AML-193 (cell line): ENCODE data around the gene NFKB1.
"Not testable (repeated sequence)": the region's sequence is repeated elsewhere in the genome, so short reads cannot be mapped to it uniquely, and the experiment has no call there.

Source experiments
- DNase-seq, 2 experiments: peaks; one replicate each; lab custom pipeline; 2025; lab: John Stamatoyannopoulos, UW

Gene NFKB1

GRCh38 chr4:102565696-102566095 lies 64.5 kb downstream of the NFKB1 start:
- no peak for DNase-seq

DNA sequence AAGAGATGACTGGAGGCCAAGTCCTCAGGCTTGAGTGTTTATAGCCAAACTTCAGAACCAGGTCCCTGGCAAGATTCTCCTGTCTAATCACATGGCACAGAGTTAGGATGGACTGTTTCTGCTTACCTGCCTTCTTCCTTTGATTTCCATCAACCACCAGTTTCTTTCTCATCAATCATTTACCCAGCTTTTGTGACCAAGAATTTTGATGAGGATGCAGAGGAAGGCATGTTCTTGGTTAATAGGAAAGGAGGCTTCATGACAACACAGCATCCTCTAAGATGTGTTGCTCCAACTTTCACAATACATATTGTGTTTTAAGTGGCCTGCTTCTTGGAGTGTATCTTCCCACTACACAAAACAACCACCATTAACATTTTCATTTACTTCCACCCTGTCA lies 65.3 kb downstream of the NFKB1 start:
- DNase-seq: no peak

GRCh38 chr4:102567427-102567826 lies 66.3 kb downstream of the NFKB1 start:
- no peak for DNase-seq

DNA sequence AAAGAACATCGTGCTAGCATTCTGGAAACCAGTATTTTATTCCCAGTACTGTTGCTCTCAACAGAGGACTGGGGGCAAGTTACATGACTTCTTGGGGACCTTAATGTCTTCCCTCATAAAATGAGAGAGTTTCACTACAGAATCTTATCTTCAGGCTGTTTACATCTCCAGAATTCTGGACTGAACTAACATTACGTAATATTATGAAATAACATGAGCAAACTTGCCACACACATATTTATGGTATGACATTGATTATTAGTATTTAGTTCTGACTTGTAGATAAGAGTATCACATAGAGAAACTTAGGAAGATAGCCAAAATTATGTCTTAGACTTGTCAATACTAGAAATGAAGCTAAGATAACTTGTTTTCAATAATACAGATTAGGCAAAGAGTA lies 68.0 kb downstream of the NFKB1 start:
- no peak for DNase-seq

- not testable (repeated sequence) for DNase-seq
These were observed 69.1 kb downstream of the NFKB1 start for GRCh38 chr4:102570211-102570610.

GRCh38 chr4:102572452-102572851 lies 71.3 kb downstream of the NFKB1 start:
- DNase-seq: no peak

DNA sequence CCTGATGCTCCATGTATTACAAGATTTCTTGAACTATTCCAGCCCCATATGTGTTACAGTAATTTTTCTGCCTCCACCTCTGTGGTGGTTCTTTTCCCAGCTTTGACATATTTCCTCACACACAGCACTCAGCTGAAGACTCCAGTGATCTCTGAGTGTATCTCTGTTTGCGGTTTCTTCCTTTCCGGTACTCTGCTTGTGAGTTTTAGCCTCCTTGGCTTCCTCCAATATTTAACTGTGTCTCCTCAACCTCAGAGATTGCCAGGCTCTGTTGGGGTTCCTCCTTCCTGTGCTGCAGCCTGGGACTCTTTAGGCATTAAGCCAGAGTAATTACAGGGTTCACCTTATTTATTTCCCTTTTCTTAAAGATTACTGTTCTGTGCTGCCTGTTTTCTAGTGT lies 73.2 kb downstream of the NFKB1 start:
- DNase-seq: peak; percentile 78 to 85

DNA sequence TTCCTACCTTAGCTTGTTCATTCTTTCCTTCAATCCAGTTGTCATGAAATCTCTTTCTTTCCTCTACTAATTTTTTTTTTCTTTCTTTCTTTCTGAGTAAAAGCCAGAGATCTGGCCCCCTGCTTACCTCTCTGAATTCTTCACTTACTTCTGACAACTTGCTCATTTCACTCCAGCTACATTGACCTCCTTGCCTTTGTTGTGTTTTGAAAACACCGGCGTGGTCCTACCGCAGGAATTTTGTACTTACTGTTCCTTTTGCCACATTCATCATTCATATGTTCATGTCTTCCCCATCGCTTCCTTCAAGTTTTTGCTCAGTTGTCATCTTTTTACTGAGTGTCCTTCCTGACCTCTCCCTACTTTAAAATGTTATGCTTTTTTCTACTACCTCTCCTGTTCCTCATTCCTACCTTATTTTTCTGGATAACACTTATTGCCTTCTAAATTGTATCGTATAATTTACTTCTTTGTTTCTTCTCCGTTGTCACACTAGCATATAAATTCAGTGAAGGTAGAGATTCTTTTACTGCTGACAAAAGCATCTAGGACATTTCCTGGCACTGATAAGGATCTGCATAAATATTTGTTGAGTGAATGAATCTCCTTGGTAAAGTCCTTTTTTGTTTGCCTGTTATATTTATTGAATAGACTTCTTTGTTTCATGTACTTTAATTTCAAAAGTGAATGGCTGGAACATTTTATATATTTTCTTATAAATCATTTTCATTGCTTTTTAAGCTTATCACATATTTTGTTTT lies 74.4 kb downstream of the NFKB1 start:
- DNase-seq: no peak

DNA sequence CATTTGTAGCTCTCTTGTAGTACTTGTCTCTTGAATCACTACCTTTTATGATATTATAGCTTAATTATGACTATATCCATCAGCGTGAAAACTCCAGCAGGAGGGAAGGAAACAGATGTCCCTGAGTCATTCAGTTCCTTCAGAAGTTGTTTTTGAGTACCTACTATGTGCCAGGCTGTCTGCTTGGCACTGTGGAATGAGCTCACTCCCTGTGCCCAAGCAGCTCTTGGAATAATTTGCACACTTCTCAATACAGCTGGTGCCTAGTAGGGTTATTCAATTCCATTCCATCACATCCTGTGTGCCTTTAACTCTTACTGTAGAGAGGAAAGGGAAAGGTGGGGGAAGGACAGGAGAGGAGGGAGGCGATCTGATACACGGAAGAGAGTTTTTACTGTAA lies 77.1 kb downstream of the NFKB1 start:
- DNase-seq: no peak

DNA sequence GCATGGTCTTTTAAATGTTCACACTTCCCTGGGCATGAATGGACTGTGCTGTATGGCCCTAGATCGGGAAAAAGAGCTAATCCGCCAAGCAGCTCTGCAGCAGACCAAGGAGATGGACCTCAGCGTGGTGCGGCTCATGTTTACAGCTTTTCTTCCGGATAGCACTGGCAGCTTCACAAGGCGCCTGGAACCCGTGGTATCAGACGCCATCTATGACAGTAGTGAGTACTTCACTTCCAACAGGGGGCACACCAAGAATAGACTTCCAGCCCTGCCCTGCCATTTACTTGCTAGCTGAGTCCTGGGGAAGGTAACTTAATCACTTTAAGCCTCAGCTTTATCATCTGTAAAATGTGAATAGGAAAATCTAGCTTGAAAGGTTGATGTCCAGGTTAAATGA lies 77.7 kb downstream of the NFKB1 start:
- DNase-seq: no peak

DNA sequence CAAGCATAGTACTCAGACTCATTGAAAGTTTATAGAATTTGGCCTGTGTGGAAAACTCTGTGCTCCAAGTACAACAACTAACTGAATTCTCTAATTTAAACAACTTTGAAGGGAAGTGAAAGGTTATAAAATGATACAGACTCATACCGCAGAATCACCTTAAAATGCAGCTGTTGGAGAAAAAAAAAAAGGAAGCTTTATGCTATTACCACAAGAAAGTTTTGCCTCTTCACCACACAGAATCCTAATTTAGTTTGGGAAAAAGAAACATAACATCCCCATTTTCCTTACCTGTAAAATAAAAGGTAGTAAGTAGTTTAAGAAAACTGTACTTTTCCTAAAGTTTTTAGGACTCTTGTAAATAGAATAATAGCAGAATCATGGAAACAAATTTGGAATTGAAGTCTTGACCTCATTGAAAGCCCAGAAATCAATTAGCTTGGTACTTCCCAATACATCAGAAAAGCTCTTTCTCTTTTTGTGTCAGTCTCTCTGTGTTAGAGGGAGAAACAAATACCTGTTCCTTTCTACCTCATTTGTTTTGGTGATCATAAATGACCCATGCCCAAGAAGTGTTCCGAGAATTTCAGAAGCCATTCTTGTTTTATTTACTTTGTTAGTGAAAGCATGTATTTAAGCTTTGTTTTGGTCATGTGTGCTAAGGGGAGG lies 78.8 kb downstream of the NFKB1 start:
- no peak for DNase-seq

DNA sequence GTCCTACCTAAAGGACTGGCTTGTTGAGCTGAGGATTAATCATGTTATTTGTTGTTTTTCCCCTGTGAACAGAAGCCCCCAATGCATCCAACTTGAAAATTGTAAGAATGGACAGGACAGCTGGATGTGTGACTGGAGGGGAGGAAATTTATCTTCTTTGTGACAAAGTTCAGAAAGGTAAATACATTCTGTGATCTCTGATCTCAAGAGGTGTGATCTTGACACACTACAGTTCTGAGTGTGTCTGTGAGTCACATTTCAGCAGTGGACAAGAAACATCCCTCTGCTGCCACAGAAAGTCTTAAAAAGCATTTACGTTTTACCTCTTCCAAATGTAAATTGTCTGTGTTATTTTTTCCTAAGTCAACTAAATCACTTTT lies 79.3 kb downstream of the NFKB1 start:
- no peak for DNase-seq

DNA sequence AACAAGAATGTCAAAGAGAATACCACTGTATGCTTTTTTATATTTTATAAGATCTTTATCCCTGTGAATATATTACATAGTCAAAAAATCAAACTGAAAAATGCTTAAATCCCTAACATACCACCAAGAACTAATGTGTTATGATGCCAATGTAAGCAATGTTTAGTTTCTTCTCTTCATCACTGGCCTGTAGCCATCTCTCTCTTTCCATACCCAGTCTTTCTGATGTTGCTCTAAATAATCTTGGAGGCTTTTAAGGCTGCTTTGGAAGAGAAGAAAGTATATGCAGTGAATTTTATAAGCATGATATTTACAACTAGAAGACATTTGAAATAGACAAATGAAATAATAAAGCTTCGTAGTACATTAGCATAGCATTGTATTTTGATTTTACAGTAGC lies 82.9 kb downstream of the NFKB1 start:
- DNase-seq: no peak

DNA sequence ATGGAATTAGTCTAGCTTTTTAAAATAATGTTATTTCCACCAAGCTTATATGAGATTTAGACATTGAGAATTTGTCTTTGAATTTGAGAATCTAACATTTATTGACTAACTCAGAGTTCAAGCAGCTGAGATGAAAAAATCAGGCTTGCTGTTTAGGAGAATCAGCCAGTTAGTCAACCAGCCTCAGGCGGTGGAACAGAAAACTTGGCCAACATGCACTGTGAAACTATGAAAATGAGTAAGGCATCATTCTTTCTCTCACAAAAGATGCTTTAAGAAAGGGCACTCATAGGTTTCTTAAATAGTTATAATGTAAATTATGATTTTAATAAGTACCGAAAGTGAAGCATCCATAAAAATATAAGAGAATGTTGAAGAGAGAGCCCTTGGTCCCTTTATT lies 84.2 kb downstream of the NFKB1 start:
- DNase-seq: no peak

DNA sequence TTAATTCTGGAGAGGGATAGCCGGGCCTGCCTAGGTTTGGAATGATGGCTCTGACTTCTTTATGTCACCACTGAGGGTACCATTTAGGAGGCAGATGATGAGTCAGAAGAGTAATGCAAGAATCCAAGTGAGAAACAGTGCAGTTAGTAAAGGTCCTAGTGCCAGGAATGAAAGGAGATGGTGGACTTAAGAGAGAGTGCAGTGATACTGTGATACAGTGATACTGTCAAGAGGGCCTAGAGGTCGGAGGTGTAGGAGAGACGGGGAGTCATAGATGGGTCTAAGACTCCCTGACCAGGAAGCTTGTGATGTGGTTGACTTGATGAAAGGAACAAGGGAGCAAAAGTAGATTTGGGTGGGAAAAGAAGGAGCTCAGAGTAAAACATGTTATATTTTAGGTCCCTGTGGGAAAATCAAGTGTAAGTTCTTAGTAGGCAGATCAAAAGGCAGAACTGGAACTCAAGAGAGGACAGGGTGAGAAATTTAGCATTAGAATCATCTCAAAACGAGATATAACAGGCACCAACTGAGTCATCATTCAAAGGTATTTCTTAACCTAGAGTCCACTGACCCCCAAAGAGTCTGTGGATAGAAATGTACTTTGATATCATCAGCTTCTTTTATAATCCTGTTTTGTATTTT lies 85.0 kb downstream of the NFKB1 start:
- DNase-seq: no peak

DNA sequence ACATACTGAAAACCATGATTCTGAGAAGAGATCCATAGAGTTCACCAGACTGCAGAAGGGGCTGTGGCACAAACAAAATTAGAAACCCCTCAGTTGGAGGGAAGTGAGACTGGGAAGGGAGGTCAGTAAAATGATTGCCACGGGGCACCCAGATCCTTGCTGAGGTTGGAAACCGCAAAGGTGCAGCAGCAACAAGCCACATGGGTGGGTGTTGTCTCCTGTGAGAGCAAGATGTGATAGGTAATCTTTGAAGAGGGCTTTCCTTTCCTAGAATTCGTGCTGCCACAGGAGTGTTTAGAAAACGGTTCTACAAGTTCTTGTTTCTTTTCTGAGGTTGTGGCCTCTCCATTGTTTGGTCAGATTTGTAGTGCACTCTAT lies 85.5 kb downstream of the NFKB1 start:
- DNase-seq: no peak

DNA sequence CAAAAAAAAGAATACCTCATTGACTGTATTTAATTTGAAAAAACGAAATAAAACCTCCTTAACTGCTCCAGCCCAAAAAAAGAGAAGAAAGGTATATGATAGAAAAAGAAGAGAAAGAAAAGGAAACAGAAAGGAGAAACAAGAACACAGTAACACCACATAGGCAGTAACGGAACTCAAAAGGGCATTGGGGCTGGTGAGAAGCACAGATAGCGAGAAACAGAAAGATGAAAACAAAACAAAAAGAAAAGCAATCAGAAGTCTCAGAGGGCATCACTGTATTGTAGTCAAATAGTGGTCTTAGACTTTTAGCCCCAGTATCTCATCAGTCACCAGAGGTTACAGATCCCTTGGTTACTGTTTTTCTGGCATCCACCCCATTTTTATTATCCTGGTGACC lies 88.6 kb downstream of the NFKB1 start:
- DNase-seq: no peak

DNA sequence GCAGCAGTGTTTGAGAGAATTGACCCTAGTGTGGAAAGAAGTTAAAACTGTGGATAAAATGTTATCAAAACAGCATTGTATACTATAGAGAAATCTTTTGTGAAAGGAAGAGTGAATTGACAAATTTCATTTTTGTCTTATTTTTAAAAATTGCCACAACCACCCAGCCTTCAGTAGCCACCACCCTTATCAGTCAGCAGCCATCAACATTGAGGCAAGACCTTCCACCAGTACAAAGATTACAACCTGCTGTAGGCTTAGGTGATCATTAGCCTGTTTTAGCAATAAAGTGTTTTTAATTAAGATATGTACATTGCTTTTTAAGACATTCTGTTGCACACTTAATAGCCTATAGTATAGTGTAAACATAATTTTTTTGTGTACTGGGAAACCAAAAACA lies 91.1 kb downstream of the NFKB1 start:
- no peak for DNase-seq

- DNase-seq: no peak
These were observed 92.0 kb downstream of the NFKB1 start for GRCh38 chr4:102593147-102593546.

DNA sequence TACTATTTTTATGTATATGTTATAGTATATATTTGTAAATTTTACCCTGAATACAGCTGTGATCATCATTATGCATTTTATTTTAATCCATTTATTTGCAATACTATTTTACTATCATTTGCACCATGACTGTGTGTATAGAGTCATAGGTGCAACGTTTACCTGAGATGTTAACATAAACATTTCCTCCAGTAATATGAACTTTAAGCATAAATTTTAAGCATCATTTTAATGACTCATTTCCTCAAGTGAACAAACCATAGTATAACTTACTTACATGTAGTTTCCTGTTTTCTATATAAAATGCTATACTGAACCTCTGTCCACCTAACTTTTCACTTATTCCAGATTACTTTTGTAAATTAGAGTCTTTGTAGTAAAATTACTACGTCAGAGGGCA lies 92.8 kb downstream of the NFKB1 start:
- no peak for DNase-seq

DNA sequence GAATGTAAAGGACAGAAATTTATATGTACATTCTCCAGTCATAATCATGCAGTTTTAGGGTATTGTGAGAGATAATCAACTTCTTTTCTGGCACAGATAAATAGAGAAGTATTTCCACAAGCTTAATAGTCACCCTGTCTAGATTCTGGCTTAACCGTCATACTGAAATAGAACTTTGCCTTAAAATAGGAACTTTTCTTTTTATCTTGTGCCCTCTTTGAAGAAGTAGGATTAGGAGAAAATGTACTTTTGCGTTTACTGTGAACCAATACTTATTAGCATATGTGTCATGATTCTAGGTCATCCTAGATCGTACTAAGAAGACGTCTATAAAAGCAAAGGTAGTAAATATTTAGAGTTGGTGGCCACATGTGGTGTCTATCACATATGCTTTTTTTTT lies 95.4 kb downstream of the NFKB1 start:
- no peak for DNase-seq

GRCh38 chr4:102598086-102598761 lies 97.1 kb downstream of the NFKB1 start:
- no peak for DNase-seq
